ENCODE results near the gene PDZD2.
"Not testable (repeated sequence)": the region's sequence is repeated elsewhere in the genome, so short reads cannot be mapped to it uniquely, and the experiment has no call there.

PDZD2 gene

GRCh38 chr5:32116574-32117313 lies 477.8 kb downstream of the PDZD2 start:
- no peak for TF ChIP-seq CTCF (IDR thresholded peaks at IDR 0.05; ENCODE audit: low read depth, low read length, missing control alignments)
- in situ Hi-C loops (cut with HindIII; ENCODE audit: low pct_ligation_motif_present, low sequenced_read_pairs): no loop called here
- H3K27ac ChIP-seq: no peak overlapping the region
- H3K27me3 ChIP-seq (replicated peaks): no peaks in the 10 kb centered on the region
- H3K36me3 ChIP-seq (replicated peaks): peaks cover 29% of the 10 kb centered on the region
- no peak overlapping the region for H3K4me3 ChIP-seq (ENCODE audit: low read depth, low read length)
- DNase-seq: no peak

- H3K27me3 ChIP-seq (replicated peaks); in situ Hi-C loops (cut with HindIII; ENCODE audit: low pct_ligation_motif_present, low sequenced_read_pairs); DNase-seq; H3K4me3 ChIP-seq (ENCODE audit: low read depth, low read length); H3K27ac ChIP-seq: not testable (repeated sequence)
- peaks cover 21% of the 10 kb centered on the region for H3K36me3 ChIP-seq (replicated peaks)
These were observed 480.0 kb downstream of the PDZD2 start for GRCh38 chr5:32118922-32119321.

GRCh38 chr5:32123058-32123805 lies 484.3 kb downstream of the PDZD2 start:
- H3K4me3 ChIP-seq (ENCODE audit: low read depth, low read length): no peak overlapping the region
- H3K27ac ChIP-seq: no peak overlapping the region
- DNase-seq: no peak
- H3K36me3 ChIP-seq (replicated peaks): peaks cover 39% of the 10 kb centered on the region
- no peaks in the 10 kb centered on the region for H3K27me3 ChIP-seq (replicated peaks)
- no peak for TF ChIP-seq CTCF (IDR thresholded peaks at IDR 0.05; ENCODE audit: low read depth, low read length, missing control alignments)
- in situ Hi-C loops (cut with HindIII; ENCODE audit: low pct_ligation_motif_present, low sequenced_read_pairs): no loop called here

- TF ChIP-seq CTCF (IDR thresholded peaks at IDR 0.05; ENCODE audit: low read depth, low read length, missing control alignments): no peak
- no peak for DNase-seq
- in situ Hi-C loops (cut with HindIII; ENCODE audit: low pct_ligation_motif_present, low sequenced_read_pairs): no loop called here
- H3K36me3 ChIP-seq (replicated peaks): peaks cover 38% of the 10 kb centered on the region
- no peaks in the 10 kb centered on the region for H3K27me3 ChIP-seq (replicated peaks)
- no peak overlapping the region for H3K27ac ChIP-seq
- no peak overlapping the region for H3K4me3 ChIP-seq (ENCODE audit: low read depth, low read length)
These were observed 485.2 kb downstream of the PDZD2 start for GRCh38 chr5:32123889-32124676.

- in situ Hi-C loops (cut with HindIII; ENCODE audit: low pct_ligation_motif_present, low sequenced_read_pairs): no loop called here
- no peaks in the 10 kb centered on the region for H3K27me3 ChIP-seq (replicated peaks)
- peaks cover 26% of the 10 kb centered on the region for H3K36me3 ChIP-seq (replicated peaks)
- no peak overlapping the region for H3K27ac ChIP-seq
- TF ChIP-seq CTCF (IDR thresholded peaks at IDR 0.05; ENCODE audit: low read depth, low read length, missing control alignments): no peak
- H3K4me3 ChIP-seq (ENCODE audit: low read depth, low read length): no peak overlapping the region
- no peak for DNase-seq
These were observed 487.8 kb downstream of the PDZD2 start for GRCh38 chr5:32126691-32127090.

- DNase-seq: no peak
- Histone ChIP-seq H3K27me3 (replicated peaks) (no peaks in the 10 kb centered on the region), H3K4me3 (ENCODE audit: low read depth, low read length) (no peak overlapping the region), H3K36me3 (replicated peaks) (peaks cover 23% of the 10 kb centered on the region), H3K27ac (no peak overlapping the region)
- in situ Hi-C loops (cut with HindIII; ENCODE audit: low pct_ligation_motif_present, low sequenced_read_pairs): no loop called here
- TF ChIP-seq CTCF (IDR thresholded peaks at IDR 0.05; ENCODE audit: low read depth, low read length, missing control alignments): no peak
These were observed 488.8 kb downstream of the PDZD2 start for GRCh38 chr5:32127711-32128110.

Data from brain microvascular endothelial cell (primary cell).